Measurements from ENCODE around the gene ENKUR.
"Not testable (repeated sequence)": the region's sequence is repeated elsewhere in the genome, so short reads cannot be mapped to it uniquely, and the experiment has no call there.

ENKUR gene

DNA sequence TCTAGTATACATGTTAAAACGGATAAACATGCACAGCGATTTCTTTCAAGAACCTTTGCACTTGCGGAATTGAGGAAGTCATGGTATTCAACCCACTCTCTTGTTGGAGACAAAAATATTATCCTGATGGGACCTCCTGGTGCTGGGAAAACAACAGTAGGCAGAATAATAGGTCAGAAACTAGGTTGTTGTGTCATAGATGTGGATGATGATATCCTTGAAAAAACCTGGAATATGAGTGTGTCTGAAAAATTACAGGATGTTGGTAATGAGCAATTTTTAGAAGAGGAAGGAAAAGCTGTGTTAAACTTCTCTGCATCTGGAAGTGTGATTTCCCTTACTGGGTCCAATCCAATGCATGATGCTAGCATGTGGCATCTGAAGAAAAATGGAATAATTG is 7.3 kb upstream of the ENKUR start:
- no peak for DNase-seq (ENCODE audit: low spot score)

DNA sequence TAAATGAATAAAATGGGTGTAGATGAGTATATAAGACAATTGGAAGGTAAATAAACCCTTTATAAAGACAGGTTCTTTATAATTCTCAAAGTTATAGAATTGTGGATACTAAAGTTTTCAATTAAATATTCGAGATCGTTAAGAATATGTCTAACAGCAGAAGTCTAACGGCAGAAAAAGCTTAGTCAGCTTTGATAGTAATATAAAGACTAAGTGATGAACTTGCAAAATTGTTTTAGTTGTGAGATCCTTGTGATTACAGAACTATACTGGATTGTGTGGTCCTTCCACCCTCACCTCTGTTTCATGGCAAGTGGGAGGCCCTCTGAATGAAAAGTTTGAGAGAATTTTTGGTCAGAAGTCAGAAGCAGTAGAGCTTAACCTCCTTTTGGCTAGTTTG is 2.7 kb upstream of the ENKUR start:
- no peak for DNase-seq (ENCODE audit: low spot score)

DNA sequence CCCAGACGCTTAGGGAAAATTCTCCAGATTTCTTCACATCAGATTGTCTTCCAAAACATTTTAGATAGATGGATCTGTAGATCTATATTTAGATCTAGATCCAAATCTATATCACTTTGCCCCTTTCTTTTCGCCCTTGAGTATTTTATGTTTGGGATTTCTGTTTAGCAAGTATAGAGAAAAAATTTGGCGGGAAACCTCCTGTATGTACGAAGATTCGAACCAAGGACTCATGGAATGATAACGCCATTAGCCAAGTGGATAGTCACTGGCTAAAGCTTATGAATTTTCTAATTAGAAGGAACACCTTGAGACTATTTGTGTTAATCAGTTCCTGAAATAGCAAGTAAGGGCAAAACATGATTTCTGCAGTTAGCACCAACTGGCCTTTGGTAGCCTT is 1.7 kb upstream of the ENKUR start:
- no peak for DNase-seq (ENCODE audit: low spot score)

DNA sequence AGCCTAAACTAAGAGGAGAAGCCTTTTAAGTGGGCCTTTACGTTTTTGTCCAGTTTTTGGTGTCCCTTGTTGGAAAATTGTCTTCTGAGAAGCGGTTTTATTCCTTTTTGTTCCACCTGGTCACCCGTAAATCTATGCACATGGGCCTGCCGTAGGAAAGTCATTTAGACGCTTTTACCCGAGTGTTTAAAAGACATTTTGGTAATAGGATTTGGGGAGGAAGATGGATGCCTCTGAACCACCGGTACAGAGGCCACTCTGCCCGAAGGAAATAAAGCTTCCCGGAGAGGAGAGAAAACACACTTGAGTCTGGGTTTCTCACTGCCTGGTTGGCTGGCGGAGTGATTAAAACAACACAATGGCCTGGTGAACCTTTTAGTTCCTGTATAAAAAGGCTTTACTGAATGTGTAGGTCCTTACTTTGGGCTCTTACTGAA is 1.2 kb upstream of the ENKUR start:
- DNase-seq (ENCODE audit: low spot score), result no peak

DNA sequence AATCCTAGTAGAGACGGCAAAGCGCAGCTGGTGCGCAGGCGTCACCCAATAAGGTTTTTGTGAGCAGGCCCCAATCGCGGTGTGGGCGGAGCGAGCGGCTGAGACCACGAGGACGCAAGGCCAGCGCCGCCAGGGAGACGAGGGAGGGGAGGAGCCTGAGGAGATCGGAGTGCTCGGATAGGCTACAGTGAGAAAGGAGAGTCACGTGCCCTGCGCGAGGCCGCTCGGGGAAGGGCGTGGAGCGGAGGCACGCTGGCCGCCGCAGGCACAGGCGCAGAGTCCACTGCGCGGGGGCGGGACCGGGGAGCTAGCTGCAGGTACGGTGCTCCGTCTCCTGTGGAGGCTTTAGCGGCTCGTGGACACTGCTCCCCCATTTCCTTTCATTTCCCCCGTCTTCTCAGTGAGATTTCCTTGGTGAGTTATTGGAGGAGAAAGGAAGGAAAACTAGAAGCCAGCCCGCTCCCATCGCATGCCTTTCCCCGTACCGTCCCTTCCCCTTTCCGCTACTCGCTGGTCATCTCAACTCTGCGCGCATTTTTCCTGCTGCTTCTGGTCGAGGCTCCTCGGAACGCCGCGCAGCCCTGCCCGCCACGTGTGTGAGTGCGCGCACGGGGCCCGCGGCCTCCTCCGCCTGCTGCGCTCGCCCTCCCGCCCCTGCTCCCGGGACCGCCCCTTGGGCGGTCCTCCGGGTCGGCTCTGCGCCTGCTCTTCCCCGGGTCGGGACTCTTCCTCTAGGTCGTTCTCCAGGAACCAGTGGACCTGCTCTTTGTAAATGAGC is 607 bp upstream of the ENKUR start, which contains the start of gene THNSL1:
Gene THNSL1 (plus strand): TSS at position 237 of the 778 bp plus-strand sequence. CDS start 6,612 bp downstream, outside the sequence.
- DNase-seq (ENCODE audit: low spot score), result peak; percentile 96

DNA sequence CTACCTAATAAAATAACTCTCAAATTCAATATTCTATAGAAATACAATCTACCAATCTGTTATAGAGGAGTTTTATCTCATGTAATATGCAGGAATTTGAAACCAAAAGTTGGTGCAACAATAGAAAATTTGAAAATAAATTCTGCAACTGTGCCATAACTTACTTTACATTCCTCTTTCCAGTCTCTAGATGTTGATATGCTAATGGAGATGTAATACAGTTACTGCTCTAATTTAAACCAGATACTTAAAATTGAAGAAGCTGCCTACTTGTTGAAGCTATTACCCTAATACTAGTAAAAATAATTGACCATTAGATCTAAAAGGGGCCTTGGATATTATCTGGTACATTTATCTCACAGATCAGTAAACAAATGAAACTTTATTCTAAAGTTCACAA is 1.4 kb downstream of the ENKUR start:
- no peak for DNase-seq (ENCODE audit: low spot score)

DNA sequence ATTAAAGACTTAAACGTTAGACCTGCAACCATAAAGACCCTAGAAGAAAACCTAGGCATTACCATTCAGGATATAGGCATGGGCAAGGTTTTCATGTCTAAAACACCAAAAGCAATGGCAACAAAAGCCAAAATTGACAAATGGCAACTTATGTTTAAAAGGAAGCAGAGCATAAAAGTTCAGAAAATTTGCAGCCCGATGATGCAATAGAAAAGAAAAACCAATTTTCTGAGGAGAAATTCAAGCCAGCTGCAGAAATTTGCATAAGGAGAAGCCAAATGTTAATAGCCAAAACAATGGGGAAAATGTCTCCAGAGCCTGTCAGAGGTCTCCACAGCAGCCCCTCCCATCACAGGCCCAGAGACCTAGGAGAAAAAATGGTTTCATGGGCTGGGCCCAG is 4.4 kb downstream of the ENKUR start:
- DNase-seq (ENCODE audit: low spot score), result not testable (repeated sequence)

DNA sequence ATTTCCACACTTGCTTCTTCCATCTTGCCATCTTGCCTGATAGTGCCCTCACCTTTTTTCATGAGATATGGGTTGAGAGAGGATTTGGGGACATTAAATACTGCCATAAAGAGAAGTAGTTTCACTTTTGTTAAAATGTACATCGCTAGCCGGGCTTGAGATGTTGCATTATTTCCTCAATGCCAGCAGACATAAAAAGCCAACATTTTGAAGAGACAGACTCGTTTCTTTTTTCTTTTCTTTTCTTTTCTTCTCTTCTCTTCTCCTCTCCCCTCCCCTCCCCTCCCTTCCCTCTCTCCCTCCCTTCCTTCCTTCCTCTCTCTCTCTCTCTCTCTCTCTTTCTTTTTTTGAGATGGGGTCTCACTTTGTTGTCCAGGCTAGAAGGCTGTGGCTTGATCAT is 17.9 kb downstream of the ENKUR start:
- no peak for DNase-seq (ENCODE audit: low spot score)

DNA sequence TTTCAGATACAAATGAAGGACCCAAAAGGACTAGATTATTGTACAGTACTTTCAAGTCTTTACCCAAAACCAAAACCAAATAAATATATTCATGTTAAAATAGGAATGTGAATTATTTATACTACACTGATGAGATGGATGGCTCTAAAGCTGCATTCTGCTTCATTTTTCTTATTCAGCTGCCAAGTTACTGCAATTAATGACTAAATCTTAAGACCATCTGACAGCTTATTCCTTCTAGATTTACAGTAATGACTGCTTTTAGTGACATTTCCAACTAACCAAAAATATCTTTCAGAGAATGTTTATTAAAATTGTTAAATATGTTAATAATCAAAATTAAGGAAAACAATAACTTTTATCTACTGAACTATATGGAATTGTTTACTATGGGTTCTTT is 20.9 kb downstream of the ENKUR start:
- no peak for DNase-seq (ENCODE audit: low spot score)

DNA sequence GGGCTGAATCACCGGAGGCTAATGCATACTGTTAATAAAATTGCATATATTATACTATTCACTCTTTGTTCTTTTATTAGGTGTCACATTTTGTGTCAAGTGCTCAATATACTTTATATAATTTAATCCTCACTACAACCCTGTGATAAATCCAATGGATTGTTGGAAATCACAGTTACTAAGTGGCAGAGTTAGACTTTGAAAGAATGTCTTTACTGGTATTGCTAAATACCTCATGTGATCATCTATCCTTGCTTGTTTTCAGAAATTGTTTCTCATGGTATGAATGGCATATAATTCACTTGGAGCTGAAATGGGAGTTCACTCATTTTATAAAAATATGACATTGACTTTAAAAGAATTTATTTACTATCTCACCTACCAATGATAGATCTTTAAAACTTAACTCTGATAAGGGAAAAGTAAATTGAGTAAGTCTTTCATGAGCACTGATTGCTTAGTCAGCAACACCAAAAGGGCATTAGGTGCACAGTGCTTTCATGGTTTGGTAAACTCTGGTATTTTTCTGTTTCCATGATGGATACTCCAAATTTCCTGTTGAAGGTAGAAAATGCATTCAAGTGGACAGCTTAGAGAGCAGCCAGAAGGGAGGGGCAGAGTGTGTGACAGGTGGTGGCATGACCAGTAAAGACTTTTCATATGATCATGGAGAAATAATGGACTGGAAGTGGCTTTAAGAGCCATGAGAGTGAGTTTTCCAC is 22.6 kb downstream of the ENKUR start:
- DNase-seq (ENCODE audit: low spot score), result no peak

DNA sequence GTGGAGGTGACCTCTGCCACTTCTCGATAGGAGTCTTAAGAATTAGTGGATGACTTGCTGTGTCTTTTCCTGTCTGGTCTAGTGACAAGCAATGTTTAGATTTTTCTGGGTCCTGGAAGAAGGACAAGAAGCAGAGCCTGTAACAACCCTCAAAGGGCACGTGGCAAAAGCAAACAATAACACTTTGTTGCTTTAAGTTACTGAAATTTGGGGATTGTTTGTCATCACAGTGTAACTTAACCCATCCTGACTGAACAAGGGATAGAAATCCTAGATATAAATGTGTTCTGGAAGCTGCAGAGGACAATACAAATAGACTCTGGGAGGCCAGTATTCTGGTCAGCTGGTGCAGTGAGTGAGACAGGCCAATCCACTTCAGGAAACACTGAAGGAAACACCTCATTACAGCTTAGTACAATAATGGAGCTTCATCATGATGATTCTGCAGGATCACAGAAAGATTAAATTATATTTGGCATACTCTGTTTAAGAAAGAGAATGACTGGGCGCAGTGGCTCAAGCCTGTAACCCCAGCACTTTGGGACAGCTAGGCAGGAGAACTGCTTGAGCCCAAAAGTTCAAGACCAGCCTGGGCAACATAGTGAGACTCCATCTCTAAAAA is 23.3 kb downstream of the ENKUR start:
- DNase-seq (ENCODE audit: low spot score), result no peak

DNA sequence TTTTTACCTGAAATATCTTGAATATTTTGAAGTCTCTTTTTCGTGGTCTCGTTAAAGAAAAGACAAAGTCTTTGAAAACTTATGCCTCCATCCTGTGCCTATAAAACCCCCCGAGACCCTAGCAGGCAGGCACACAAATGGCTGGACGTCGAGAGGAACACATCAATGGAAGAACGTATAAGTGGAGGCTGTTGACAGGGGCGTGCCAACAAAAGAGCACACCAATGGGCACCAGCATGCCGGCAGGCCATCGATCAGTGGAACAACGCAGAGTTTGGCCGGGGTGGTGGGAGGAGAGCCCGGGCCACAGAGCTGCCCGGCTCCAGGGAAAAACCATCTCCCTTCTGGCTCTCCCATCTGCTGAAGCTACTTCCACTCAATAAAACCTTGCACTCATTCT is 24.7 kb downstream of the ENKUR start:
- no peak for DNase-seq (ENCODE audit: low spot score)

DNA sequence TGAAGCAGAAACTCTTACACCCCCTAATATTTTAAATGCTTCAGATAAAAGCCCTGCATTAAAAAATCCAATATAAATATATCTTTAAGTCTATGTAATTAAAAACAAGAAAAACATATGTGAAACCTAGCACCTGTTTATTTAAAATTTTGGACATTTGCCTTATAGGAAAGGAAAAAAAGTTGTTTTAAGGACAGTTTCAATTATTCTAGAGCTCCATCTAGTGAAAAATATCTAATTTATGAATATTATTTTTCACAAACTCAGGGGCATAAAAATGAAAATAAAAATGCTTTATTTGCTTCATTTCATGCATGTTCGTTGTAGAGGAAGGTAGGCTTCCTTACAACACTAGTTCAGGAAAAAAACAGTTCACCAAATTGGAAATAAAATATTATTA is 26.1 kb downstream of the ENKUR start:
- no peak for DNase-seq (ENCODE audit: low spot score)

DNA sequence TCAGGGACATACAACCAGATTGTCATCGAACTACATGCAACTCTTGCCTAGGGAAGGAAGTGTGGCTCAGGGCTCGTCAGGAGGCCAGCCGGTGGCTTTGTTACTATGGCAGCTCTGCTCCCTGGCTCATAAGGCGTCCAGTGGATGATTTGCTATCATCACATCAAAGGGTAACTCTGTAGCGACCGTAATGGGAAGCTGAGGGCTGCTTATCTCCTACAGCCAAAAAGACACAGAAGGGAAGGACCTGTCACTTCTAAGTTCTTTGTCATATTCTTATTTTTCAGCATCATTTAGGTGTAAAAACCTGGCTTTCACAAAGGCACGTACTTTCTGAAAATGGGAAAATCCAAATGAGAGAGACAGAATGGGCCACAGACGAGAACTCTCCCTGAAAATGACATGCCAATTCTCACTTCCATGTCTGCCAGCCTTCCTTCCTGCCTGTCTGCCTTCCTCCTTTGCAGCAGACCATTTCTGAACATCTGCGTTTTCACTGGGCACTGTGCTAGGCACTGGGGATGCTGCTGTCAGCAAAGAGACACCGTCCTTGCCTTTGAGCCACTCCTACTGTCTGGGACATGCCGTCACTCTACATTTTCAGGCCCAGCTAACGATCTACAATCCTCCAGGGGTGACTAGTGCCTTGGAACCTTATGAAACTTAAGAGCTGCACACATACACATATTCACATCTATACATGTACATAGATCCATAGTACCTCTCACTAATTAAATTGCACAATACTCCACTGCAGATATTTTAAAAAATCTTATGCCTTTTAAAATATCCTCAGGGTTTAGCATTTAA is 26.9 kb downstream of the ENKUR start:
- DNase-seq (ENCODE audit: low spot score), result no peak

DNA sequence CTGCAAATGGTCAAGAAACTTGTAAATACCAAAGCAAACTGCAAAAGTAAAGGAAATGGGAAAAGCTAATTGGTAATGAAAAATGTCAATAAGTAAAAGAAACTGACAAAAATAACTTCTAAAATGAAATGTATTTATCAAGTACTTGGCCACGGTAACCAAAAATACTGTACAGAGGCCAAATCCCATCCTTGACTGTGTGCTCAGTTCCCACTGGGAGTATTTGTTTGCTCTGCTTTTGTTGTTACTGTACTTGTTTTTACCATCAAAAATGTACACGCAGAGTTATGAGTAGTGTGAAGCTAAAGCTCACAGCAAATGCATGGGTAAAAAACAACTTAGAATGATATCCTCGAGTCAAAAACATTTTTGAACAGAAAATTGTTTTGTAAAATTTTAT is 31.1 kb downstream of the ENKUR start:
- no peak for DNase-seq (ENCODE audit: low spot score)

DNA sequence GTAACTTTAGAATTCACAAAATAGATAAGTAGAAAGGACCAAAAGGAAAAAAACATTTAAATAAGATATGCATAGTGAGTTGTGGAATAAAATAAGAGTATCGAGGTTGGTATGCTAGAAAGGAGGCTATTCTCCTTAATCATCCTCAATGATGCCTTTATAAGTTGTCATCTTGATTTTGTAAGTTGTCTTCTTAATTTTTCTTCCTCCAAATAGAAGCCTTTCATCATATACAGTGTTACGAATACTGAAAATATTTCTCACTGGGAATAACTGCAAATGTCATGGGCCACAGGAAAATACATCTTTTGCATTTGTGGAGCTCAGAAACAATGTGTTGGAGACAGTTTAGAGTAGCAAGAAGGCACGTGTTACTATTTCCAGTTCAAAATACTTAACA is 32.0 kb downstream of the ENKUR start:
- no peak for DNase-seq (ENCODE audit: low spot score)

DNA sequence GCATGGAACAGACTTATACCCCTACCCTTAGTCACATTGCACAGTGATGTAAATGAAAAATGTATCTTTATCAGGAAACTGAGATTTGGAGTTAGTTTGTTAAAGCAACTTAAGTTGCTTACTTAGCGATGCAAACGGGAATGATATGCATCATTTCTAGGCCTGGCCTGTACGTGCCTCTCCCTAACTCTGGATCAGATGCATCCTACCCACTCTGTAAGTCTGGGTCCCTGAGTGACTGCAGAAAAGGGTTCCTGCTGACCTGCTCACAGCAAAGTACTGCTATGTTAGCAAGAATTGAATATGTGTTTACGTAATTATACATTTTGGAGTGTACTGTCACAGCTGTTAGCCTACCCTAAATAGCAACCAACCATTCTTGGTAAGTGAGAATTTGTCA is 32.8 kb downstream of the ENKUR start:
- no peak for DNase-seq (ENCODE audit: low spot score)

DNA sequence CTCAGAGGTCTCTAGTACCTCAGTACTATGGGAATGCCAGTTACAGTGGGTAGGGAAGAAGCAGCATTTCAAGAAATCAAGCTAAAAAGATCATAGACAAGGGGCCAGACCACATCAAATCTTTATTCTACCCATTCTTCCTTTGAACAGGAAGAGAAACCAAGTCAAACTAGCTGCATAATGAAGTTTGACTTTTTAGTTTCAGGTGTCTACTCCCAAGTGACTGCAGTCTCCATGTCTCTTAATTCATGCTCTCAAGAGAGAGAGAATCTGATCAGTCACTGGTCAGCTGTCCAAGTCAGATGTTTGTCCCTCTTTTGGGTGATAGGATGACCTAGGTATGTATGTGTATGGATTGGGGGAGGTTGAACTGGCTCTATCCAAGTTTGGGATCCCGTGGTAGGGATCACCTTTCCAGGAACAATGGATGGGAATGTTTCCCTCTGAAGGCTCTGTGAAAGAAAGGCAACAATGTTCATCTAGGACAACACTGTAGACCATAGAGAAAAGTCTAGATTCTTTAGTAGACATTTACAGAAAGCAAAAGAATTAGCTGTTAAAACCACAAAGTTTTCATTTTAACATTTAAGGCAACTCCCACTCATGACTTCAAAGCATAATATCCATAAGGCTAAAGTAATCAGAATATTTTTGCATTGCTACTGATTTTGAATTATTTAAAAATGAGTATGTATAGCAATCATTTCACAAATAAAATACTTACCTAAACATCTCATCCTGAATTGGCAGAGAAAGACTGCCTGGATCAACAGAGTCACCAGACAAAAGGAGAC is 33.4 kb downstream of the ENKUR start:
- no peak for DNase-seq (ENCODE audit: low spot score)

DNA sequence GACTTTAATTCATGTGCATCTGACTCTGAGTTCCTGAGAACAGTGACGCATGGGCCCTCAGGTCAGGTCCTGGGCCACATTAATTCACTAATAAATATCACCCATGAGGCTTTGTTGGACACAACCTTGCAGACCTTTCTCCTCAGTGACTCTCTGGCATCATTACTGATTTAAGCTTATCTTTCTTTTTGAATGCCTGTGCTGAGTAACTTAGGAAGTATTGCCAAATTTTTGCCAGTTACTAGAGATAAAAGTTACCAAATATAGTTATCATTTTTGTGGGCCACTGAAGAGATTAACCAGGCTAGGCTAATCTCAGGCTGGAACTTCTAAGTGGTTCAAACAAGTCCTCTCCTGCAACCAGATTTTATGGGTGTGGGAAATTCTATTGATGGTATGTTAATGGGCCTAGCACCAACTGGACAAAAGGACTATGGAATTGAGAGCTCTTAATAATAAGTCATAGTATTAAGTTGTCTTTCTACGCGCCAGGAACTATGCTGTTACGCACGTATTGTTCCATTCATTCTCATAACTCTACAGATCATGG is 34.7 kb downstream of the ENKUR start:
- no peak for DNase-seq (ENCODE audit: low spot score)

DNA sequence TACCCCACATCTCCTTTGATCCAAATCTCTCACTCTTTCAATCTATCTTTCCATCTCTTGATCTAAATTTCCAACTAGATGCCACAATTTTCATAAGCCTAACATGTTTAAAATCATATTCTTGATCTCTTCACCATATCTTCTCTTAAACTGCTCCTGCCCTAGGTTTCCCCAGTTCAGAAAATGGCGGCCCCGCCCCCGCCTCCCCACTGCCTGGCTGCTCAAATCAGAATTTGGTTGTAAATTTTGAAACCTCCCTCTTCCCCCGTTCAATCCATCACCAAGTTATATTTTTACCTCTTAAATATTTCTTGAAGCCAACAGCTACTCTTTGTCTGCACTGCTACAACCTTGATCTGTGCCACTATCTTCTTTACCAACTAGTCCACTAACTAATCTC is 36.3 kb downstream of the ENKUR start:
- no peak for DNase-seq (ENCODE audit: low spot score)

DNA sequence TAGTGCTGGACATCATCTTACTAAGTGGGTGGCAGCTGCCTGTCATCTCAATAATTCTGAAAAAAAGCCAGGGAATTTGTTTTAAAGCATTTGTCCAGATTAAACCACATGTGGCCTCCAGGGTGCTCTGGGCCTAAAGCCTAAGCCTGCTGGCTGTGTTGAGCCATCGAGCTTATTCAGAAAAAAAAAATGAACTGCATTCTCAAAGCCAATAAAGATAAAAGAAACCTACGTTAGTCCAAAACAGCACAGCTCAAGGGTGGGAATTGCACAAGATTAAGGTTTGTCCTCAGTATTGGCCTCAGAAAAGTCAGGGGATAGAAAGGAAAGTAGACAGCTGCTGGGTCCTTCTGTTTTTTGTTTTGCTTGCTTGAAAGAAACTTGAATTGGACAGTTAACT is 41.0 kb downstream of the ENKUR start:
- no peak for DNase-seq (ENCODE audit: low spot score)
